ENCODE results near the gene PPT2. TPM values are rescaled to one million over a fixed set of nuclear protein-coding genes. Genes with fewer than 3 reads are reported as not detected.

PPT2 gene
- total and polyA plus RNA-seq, 2 of the 8 experiments (the other 6 are each of a cell fraction or from before 2014, with no cell fraction given): 24.1 to 39.5 TPM

DNA sequence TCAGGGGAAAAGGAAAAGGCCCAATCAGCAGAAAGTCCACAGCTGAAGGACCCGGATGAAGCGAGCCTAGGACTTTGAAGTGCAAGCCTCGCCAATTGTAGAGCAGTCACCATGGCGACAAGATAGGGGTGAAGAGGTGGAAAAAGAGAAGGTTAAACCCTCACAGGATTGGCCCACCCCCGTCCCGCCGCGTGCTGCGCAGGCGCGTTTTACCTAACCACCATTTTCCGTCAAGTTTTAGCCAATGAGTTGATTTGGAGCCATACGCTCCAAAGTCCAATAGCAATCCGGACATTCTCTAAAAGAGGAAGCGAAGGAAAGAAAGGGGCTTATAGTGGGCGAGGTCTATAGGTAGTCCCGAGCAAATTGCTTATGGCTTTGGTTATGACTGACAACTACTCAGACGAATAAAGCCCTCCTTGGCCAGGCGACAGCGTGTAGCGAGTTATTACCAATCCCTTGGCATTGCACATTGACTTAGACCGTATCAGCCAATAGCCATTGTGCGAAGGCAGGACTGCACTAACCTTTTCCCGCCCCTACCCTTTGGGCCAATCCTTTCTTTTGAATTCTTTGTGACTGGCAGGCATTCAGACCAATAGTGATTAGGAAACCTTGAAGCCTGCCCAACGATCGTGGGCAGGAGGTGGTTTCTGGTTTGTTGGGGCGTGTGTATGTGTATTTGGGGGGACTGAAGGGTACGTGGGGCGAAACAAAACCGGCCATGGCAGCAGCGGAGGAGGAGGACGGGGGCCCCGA, 24.0 kb downstream of the PPT2 start, which contains the start of gene RNF5:
TSS of gene RNF5 (plus strand) at position 618 of the 759 bp plus-strand sequence. CDS start at position 725, 107 bp downstream.
- H3K27me3 ChIP-seq (replicated peaks in 1 of 4; ENCODE audit: control insufficient read depth in 3 of 4, extremely low read depth in 1 of 4, insufficient read depth in 3 of 4, low read length in 3 of 4): no peaks in the 10 kb centered on the region; a peak in 1 of 7 replicates
- H4K91ac ChIP-seq (replicated peaks; ENCODE audit: insufficient read length, low read length): peak within 1 kb of the TSS; percentile 22
- H3K4me3 ChIP-seq (ENCODE audit: extremely low read depth in 1 of 4, insufficient read depth in 2 of 4, low read depth in 3 of 4, low read length in 4 of 4): peak within 1 kb of the TSS; percentile 91 to 99 (median 95)
- no peak within 1 kb of the TSS for H3K4ac ChIP-seq (replicated peaks; ENCODE audit: insufficient read length, low read depth, low read length)
- H3K18ac ChIP-seq (ENCODE audit: extremely low read depth, low read length): peak within 1 kb of the TSS; percentile 97
- peaks cover 5 to 20% (median 9%) of the 10 kb centered on the region in 4 experiments; a peak in 6 of 7 replicates for H3K4me1 ChIP-seq (replicated peaks in 1 of 4; ENCODE audit: control insufficient read depth in 3 of 4, insufficient read depth in 4 of 4, low read length in 3 of 4)
- H3K56ac ChIP-seq (replicated peaks; ENCODE audit: insufficient read length, low read depth, low read length): no peak within 1 kb of the TSS
- peak within 1 kb of the TSS; percentile 27 for H4K5ac ChIP-seq (ENCODE audit: insufficient read length, low read depth, low read length)
- H3K27ac ChIP-seq (ENCODE audit: low read depth, low read length): peak within 1 kb of the TSS; percentile 95
- peak within 1 kb of the TSS; percentile 99 to 100 for H3K4me2 ChIP-seq (ENCODE audit: insufficient read depth in 1 of 2, low read depth in 2 of 2, low read length in 2 of 2)
- peak within 1 kb of the TSS; percentile 69 for H2AK5ac ChIP-seq (ENCODE audit: low read depth, low read length)
- FAIRE-seq (peak; percentile 88), DNase-seq (ENCODE audit: low read depth in 1 of 2, low spot score in 2 of 2) (peak; percentile 82 to 91)
- no peak within 1 kb of the TSS for H2BK120ac ChIP-seq (replicated peaks; ENCODE audit: low read depth, low read length)
- 1% methylated on average over 28 of the region's 33 CpGs; no CpG with 5 or more reads in 1 of the 2 experiments for WGBS, 2 experiments (ENCODE audit: extremely low coverage in 1 of 2, insufficient coverage in 1 of 2, insufficient read length in 1 of 2, insufficient replicate concordance in 2 of 2, low coverage in 1 of 2, low lambda C conversion rate in 2 of 2, missing lambda C conversion rate in 1 of 2)
- H3K9me3 ChIP-seq (ENCODE audit: insufficient read depth in 2 of 2, low read depth in 1 of 2, low read length in 1 of 2): no peaks in the 10 kb centered on the region
- H3K79me1 ChIP-seq (ENCODE audit: low read depth, low read length): peaks cover 9% of the 10 kb centered on the region; the same call in 1 of the 2 replicates
- H2BK20ac ChIP-seq (ENCODE audit: low read length): no peak within 1 kb of the TSS
- peaks cover 13 to 40% of the 10 kb centered on the region in 2 experiments for H3K79me2 ChIP-seq (ENCODE audit: control insufficient read depth in 1 of 2, insufficient read depth in 2 of 2, low read length in 2 of 2)
- no peak within 1 kb of the TSS for H3K23ac ChIP-seq (ENCODE audit: insufficient read length)
- peaks cover 2 to 24% (median 14%) of the 10 kb centered on the region in 4 experiments; a peak in 7 of 8 replicates for H3K36me3 ChIP-seq (ENCODE audit: control insufficient read depth in 2 of 4, insufficient read depth in 4 of 4, low read length in 3 of 4)
- CTCF ChIA-PET (ENCODE audit: partially characterized antibody): interaction anchor here (0.6 to 2.7 kb wide), 7 partner anchors 11 to 60 kb away, joined by 3 to 10 read pairs (median 3); partner anchors contain the start of gene PBX2
- peaks cover 26% of the 10 kb centered on the region for H3K23me2 ChIP-seq (ENCODE audit: low read depth, low read length)
- H2BK15ac ChIP-seq (ENCODE audit: low read length): peak within 1 kb of the TSS; percentile 20; the same call in 1 of the 2 replicates
- no peak within 1 kb of the TSS for H2AFZ ChIP-seq (ENCODE audit: low read length)
- peak within 1 kb of the TSS; percentile 97 for H2BK5ac ChIP-seq (ENCODE audit: low read depth, low read length)
- peaks cover 3 to 6% of the 10 kb centered on the region in 2 experiments for H4K20me1 ChIP-seq (replicated peaks in 1 of 2; ENCODE audit: control insufficient read depth in 1 of 2, insufficient read depth in 2 of 2, low read length in 2 of 2)
- H3K9ac ChIP-seq (replicated peaks in 1 of 4; ENCODE audit: extremely low read depth in 1 of 4, low read depth in 3 of 4, low read length in 3 of 4): peak within 1 kb of the TSS; percentile 67 to 95 (median 86)
- POLR2A ChIA-PET (ENCODE audit: partially characterized antibody): interaction anchor here (0.8 to 7.9 kb wide), 13 partner anchors 8 to 793 kb away, joined by 3 to 194 read pairs (median 7); partner anchors contain the start of genes ATF6B, EGFL8, FKBPL and GPSM3
- no peak within 1 kb of the TSS for H3K14ac ChIP-seq (ENCODE audit: insufficient read length)
- H2BK12ac ChIP-seq (ENCODE audit: low read depth, low read length): peak within 1 kb of the TSS; percentile 91; the same call in 1 of the 2 replicates
- H4K8ac ChIP-seq (ENCODE audit: extremely low read depth, insufficient read depth, low read length): peak within 1 kb of the TSS; percentile 95; the same call in 1 of the 2 replicates
- TF ChIP-seq TCF12 (IDR thresholded peaks at IDR 0.05; ENCODE audit: low read depth, low read length): no peak
- TF ChIP-seq POLR2A (IDR thresholded peaks at IDR 0.05; ENCODE audit: control extremely low read depth in 1 of 2, low read depth in 2 of 2, low read length in 2 of 2): peak in 1 of 2 experiments; percentile 71; a peak in 1 of 3 replicates
- TF ChIP-seq BRCA1 (IDR thresholded peaks at IDR 0.05; ENCODE audit: low read depth, low read length): no peak
- TF ChIP-seq, protein P1, sequence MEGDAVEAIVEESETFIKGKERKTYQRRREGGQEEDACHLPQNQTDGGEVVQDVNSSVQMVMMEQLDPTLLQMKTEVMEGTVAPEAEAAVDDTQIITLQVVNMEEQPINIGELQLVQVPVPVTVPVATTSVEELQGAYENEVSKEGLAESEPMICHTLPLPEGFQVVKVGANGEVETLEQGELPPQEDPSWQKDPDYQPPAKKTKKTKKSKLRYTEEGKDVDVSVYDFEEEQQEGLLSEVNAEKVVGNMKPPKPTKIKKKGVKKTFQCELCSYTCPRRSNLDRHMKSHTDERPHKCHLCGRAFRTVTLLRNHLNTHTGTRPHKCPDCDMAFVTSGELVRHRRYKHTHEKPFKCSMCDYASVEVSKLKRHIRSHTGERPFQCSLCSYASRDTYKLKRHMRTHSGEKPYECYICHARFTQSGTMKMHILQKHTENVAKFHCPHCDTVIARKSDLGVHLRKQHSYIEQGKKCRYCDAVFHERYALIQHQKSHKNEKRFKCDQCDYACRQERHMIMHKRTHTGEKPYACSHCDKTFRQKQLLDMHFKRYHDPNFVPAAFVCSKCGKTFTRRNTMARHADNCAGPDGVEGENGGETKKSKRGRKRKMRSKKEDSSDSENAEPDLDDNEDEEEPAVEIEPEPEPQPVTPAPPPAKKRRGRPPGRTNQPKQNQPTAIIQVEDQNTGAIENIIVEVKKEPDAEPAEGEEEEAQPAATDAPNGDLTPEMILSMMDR (IDR thresholded peaks at IDR 0.05; ENCODE audit: control extremely low read depth in 1 of 3, insufficient read depth in 1 of 3, low read depth in 1 of 3, low read length in 3 of 3): no peak
- no peak for TF ChIP-seq KDM1A (IDR thresholded peaks at IDR 0.05; ENCODE audit: borderline replicate concordance, low read length)
- no peak for TF ChIP-seq SUZ12 (IDR thresholded peaks at IDR 0.05; ENCODE audit: low read length)
- TF ChIP-seq CHD2 (IDR thresholded peaks at IDR 0.05; ENCODE audit: low read length): peak; percentile 81
- TF ChIP-seq MAFK (IDR thresholded peaks at IDR 0.05; ENCODE audit: low read depth, low read length): peak; percentile 83; the same call in 1 of the 2 replicates
- 0 out of 2 replicates have a peak, but pooled peaks have one; percentile 5 for TF ChIP-seq RFX5 (IDR thresholded peaks at IDR 0.05; ENCODE audit: borderline replicate concordance, low read depth, low read length)

All from H1 (cell line).